ENCODE data around the gene FNDC8. TPM values are rescaled to one million over a fixed set of nuclear protein-coding genes. Genes with fewer than 3 reads are reported as not detected.
A peak's percentile ranks its signal among the peaks of the same experiment; 100 is the strongest.

Gene FNDC8
- total and polyA plus RNA-seq, 12 donors = not detected

- Histone ChIP-seq H3K27me3 (no peaks in the 10 kb centered on the region), H3K9me3 (no peaks in the 10 kb centered on the region), H3K36me3 (no peaks in the 10 kb centered on the region), H3K27ac (no peak overlapping the region), H3K4me1 (peaks cover 0 to 53% (median under 1%) of the 10 kb centered on the region in 9 donors), H3K4me3 (no peak overlapping the region)
- intact Hi-C loops (cut with DNase I) = no loop called here
- no peak for ATAC-seq
- no peak for TF ChIP-seq CTCF (IDR thresholded peaks at IDR 0.05)
- DNase-seq = no peak
- 92 to 97% methylated on average over 1 of the region's 1 CpG for WGBS, 2 donors
Observed at GRCh38 chr17:35076874-35077273, 44.5 kb upstream of the FNDC8 start.

GRCh38 chr17:35079547-35080423, 41.6 kb upstream of the FNDC8 start:
- 98 to 99% methylated on average over 1 of the region's 1 CpG for WGBS, 2 donors

GRCh38 chr17:35080536-35080935, 40.9 kb upstream of the FNDC8 start:
- no peak for TF ChIP-seq CTCF (IDR thresholded peaks at IDR 0.05)
- ATAC-seq (no peak), DNase-seq (no peak)
- intact Hi-C loops (cut with DNase I) = loop anchor here in 1 of 10 donors (10.0 kb wide), 1 partner anchor 86 kb away; no protein-coding TSS in a partner anchor
- Histone ChIP-seq H3K36me3 (no peaks in the 10 kb centered on the region), H3K4me1 (peaks cover 0 to 33% (median 4%) of the 10 kb centered on the region in 9 donors), H3K27me3 (no peaks in the 10 kb centered on the region), H3K4me3 (no peak overlapping the region), H3K27ac (peak overlapping the region in 1 of 10 donors; percentile 45), H3K9me3 (no peaks in the 10 kb centered on the region)
- 52 to 55% methylated on average over 1 of the region's 1 CpG for WGBS, 2 donors

More at GRCh38 chr17:35079547-35080423, 41.6 kb upstream of the FNDC8 start:
- Histone ChIP-seq H3K27me3 (no peaks in the 10 kb centered on the region), H3K4me1 (peaks cover 0 to 41% (median 4%) of the 10 kb centered on the region in 9 donors), H3K27ac (no peak overlapping the region), H3K36me3 (no peaks in the 10 kb centered on the region), H3K4me3 (no peak overlapping the region), H3K9me3 (no peaks in the 10 kb centered on the region)
- ATAC-seq = no peak
- DNase-seq = no peak
- TF ChIP-seq CTCF (IDR thresholded peaks at IDR 0.05) = no peak
- intact Hi-C loops (cut with DNase I) = loop anchor here in 1 of 10 donors (10.0 kb wide), 1 partner anchor 85 kb away; no protein-coding TSS in a partner anchor

GRCh38 chr17:35081638-35082037, 39.8 kb upstream of the FNDC8 start:
- Histone ChIP-seq H3K4me3 (no peak overlapping the region), H3K27me3 (no peaks in the 10 kb centered on the region), H3K27ac (no peak overlapping the region), H3K36me3 (no peaks in the 10 kb centered on the region), H3K4me1 (peaks cover 0 to 31% (median 4%) of the 10 kb centered on the region in 9 donors), H3K9me3 (no peaks in the 10 kb centered on the region)
- no peak for TF ChIP-seq CTCF (IDR thresholded peaks at IDR 0.05)
- intact Hi-C loops (cut with DNase I) = loop anchor here in 1 of 10 donors (10.0 kb wide), 1 partner anchor 87 kb away; no protein-coding TSS in a partner anchor
- DNase-seq (no peak), ATAC-seq (no peak)
- WGBS, 2 donors = 92 to 94% methylated on average over 1 of the region's 1 CpG

All from heart right ventricle (tissue), 16 donors.